ENCODE data around the gene TMEM244. TPM values are rescaled to one million over a fixed set of nuclear protein-coding genes. Genes with fewer than 3 reads are reported as not detected.

Gene TMEM244
- total and polyA plus RNA-seq, 2 of the 4 experiments (the other 2 are of a cell fraction): 0.21 to 0.36 TPM

DNA sequence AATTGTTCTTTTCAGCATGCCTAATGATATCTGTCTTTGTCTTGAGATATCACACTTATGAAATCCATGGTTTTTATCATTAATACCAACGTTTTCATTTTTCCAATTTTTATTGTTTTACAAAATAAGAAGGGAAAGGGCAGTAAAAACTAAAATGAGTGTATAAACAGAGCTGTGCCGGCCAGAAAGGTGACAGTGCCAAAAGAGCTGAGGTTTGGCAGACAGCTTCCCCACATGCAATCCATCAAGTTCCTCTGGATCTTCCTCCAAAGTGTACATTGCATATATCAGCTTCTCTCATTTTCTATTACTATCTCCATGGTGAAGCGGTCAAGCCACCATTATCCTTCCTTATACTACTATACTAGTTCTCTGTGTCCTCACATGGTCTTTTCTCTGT is 10.1 kb upstream of the TMEM244 start:
- intact Hi-C loops (cut with micrococcal nuclease): no loop called here

More for the DNA sequence above, 10.1 kb upstream of the TMEM244 start:
- Histone ChIP-seq H3K4me3 (ENCODE audit: insufficient read depth, low read depth, low read length) (no peak overlapping the region), H2BK120ac (ENCODE audit: low read depth, low read length) (no peak overlapping the region), H2BK5ac (ENCODE audit: low read depth, low read length, poor library complexity, severe bottlenecking) (no peak overlapping the region), H2AFZ (replicated peaks; ENCODE audit: low read length, poor library complexity) (no peak overlapping the region), H4K20me1 (ENCODE audit: insufficient read depth, low read length) (no peaks in the 10 kb centered on the region), H3K27me3 (ENCODE audit: control insufficient read depth, insufficient read depth, low read length) (no peaks in the 10 kb centered on the region), H3K9ac (ENCODE audit: low read depth, low read length) (no peak overlapping the region), H3K36me3 (ENCODE audit: control insufficient read depth, insufficient read depth, low read length) (no peaks in the 10 kb centered on the region), H3K18ac (ENCODE audit: low read depth, low read length) (no peak overlapping the region), H3K27ac (ENCODE audit: insufficient read depth, low read length) (no peak overlapping the region), H3K14ac (replicated peaks; ENCODE audit: low read depth, low read length) (no peak overlapping the region), H4K5ac (ENCODE audit: low read depth, low read length) (no peak overlapping the region), H2AK9ac (replicated peaks; ENCODE audit: low read depth, low read length, poor library complexity) (no peak overlapping the region), H4K91ac (ENCODE audit: insufficient read depth, low read depth, low read length) (no peak overlapping the region), H3K4me1 (ENCODE audit: control insufficient read depth, insufficient read depth, low read length) (peaks cover 3% of the 10 kb centered on the region; the same call in 1 of the 2 replicates), H2BK15ac (ENCODE audit: low read depth, low read length) (no peak overlapping the region), H3K23ac (ENCODE audit: low read depth, low read length) (no peak overlapping the region), H3K56ac (ENCODE audit: extremely low read depth, insufficient read depth, low read length) (no peak overlapping the region), H3K79me1 (ENCODE audit: low read depth in 1 of 2, low read length in 2 of 2) (no peaks in the 10 kb centered on the region), H3K4ac (ENCODE audit: low read depth, low read length) (no peak overlapping the region), H4K8ac (ENCODE audit: low read depth in 2 of 2, low read length in 2 of 2) (no peak overlapping the region), H2BK20ac (ENCODE audit: low read depth, low read length) (no peak overlapping the region), H3K4me2 (ENCODE audit: low read depth, low read length) (no peak overlapping the region), H3K9me3 (ENCODE audit: control insufficient read depth, insufficient read depth, low read length) (no peaks in the 10 kb centered on the region), H2AK5ac (ENCODE audit: low read depth, low read length) (no peak overlapping the region), H3K9me1 (ENCODE audit: insufficient read depth, low read length) (no peaks in the 10 kb centered on the region)
- dilution Hi-C loops (cut with HindIII; ENCODE audit: low sequenced_read_pairs, unreplicated experiment) (no loop called here), in situ Hi-C loops (cut with MboI; ENCODE audit: low sequenced_read_pairs) (no loop called here)
- no peak for ATAC-seq (ENCODE audit: low read depth)
- ChIA-PET CTCF (interaction anchor here (0.6 kb wide), 1 partner anchor 112 kb away, joined by 3 read pairs; no protein-coding TSS in a partner anchor), POLR2A (ENCODE audit: unreplicated experiment) (no interaction called here)
- TF ChIP-seq BHLHE40 (IDR thresholded peaks at IDR 0.05; ENCODE audit: low read depth, low read length): no peak
- TF ChIP-seq MAFK (IDR thresholded peaks at IDR 0.05; ENCODE audit: low read depth, low read length): no peak
- no peak for TF ChIP-seq FOS (IDR thresholded peaks at IDR 0.05; ENCODE audit: low read depth, low read length)
- no peak for TF ChIP-seq MAZ (IDR thresholded peaks at IDR 0.05; ENCODE audit: borderline replicate concordance, low read depth, low read length)
- TF ChIP-seq CTCF (conservative IDR thresholded peaks at IDR 0.05; ENCODE audit: low read depth, low read length): no peak
- TF ChIP-seq CEBPB (IDR thresholded peaks at IDR 0.05; ENCODE audit: low read depth, low read length): no peak
- no peak for TF ChIP-seq POLR2A (IDR thresholded peaks at IDR 0.05; ENCODE audit: low read depth, low read length)
- TF ChIP-seq MXI1 (IDR thresholded peaks at IDR 0.05; ENCODE audit: borderline replicate concordance, low read depth, low read length): no peak
- TF ChIP-seq, protein P1, sequence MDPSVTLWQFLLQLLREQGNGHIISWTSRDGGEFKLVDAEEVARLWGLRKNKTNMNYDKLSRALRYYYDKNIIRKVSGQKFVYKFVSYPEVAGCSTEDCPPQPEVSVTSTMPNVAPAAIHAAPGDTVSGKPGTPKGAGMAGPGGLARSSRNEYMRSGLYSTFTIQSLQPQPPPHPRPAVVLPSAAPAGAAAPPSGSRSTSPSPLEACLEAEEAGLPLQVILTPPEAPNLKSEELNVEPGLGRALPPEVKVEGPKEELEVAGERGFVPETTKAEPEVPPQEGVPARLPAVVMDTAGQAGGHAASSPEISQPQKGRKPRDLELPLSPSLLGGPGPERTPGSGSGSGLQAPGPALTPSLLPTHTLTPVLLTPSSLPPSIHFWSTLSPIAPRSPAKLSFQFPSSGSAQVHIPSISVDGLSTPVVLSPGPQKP (IDR thresholded peaks at IDR 0.05; ENCODE audit: borderline replicate concordance, low read depth, low read length): no peak
- TF ChIP-seq SMC3 (IDR thresholded peaks at IDR 0.05; ENCODE audit: low read depth, low read length): no peak
- TF ChIP-seq USF2 (IDR thresholded peaks at IDR 0.05; ENCODE audit: low read depth, low read length): no peak
- TF ChIP-seq NFE2L2 (IDR thresholded peaks at IDR 0.05; ENCODE audit: low read depth, low read length): no peak
- TF ChIP-seq RAD21 (IDR thresholded peaks at IDR 0.05; ENCODE audit: low read length): no peak
- no peak for TF ChIP-seq CHD1 (IDR thresholded peaks at IDR 0.05; ENCODE audit: low read depth, low read length)
- no peak for TF ChIP-seq RFX5 (IDR thresholded peaks at IDR 0.05; ENCODE audit: low read depth, low read length)
- TF ChIP-seq RCOR1 (IDR thresholded peaks at IDR 0.05; ENCODE audit: insufficient replicate concordance, low read length): no peak
- no TSS peak for BruUV-seq (replicated peaks)
- 89% methylated on average over 1 of the region's 3 CpGs; no CpG with 5 or more reads in 1 of the 2 experiments for WGBS, 2 experiments (ENCODE audit: extremely low coverage in 2 of 2, insufficient read length in 1 of 2)
- no peak for DNase-seq

All from IMR-90 (cell line).